HL-60 (cell line): ENCODE results near the gene C19orf81.

Source experiments
- GABPA ChIP-seq: IDR thresholded peaks from 2 replicates; pipeline ENCODE4 v1.6.1; 2012; ENCODE audit warnings: low read depth
- POLR2AphosphoS5 ChIP-seq: IDR thresholded peaks from 2 replicates; pipeline ENCODE4 v1.6.1; 2012; ENCODE audit warnings: low read depth
- SPI1 ChIP-seq: IDR thresholded peaks from 2 replicates; pipeline ENCODE4 v1.6.1; 2012; ENCODE audit warnings: low read depth, mild to moderate bottlenecking, borderline replicate concordance
- TF ChIP-seq, protein P1 (sequence below): IDR thresholded peaks from one replicate; pipeline ENCODE4 v1.5.1; 2011; ENCODE audit warnings: low read length, control low read depth, inconsistent platforms; ENCODE audit not compliant: insufficient read depth
- TF ChIP-seq, protein P2 (sequence below): IDR thresholded peaks from 2 replicates; pipeline ENCODE4 v1.6.1; 2012; ENCODE audit warnings: low read depth; ENCODE audit not compliant: insufficient replicate concordance

DNA sequence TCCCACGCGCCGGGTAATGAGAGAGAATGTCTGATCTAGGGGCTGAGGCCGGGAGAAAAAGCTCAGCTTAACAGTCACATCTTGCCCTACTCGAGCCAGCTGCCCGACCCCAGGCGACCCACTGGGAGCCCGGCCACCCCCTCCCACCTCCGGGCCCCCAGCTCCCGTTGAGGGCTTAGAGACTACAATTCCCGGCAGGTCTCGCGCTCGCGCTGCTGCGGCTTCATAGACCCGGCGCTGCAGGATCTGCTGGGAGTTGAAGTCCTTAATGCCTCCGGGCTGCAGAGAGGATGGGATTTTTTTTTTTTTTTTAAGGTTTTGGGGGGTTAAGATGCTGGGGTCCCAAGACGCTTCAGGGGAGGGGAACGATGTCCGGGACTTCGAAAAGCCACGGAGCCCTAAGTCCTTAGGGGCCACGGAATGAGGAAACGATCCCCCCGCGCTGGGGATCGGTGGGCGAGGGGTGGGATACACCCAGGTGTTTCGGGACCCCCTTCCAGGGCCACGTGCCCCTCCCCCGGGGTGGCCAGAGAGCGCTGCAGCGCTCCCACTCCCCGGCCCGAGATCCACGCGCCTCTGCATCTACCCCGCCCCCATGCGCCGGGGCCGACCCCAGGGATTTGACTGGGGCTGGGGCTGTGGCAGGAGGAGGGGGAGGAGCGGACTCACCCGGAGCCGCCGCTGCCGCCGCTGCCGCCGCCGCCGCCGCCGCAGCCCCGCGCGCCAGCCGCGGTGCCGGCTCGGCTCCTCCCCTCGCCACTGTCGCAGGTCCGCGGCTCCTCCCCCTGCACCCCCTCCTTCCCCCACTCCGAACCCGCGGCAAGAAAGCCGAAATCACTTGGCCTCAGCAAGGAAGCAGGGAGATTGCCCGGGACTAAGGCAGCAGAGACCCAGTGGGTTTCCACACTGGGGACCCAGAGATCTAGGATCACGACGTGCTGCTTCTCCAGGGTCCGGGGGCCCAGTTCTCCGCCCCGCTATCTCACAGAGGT, 9.8 kb upstream of the C19orf81 start, which contains the start of gene SYT3:
- TF ChIP-seq, protein P1, sequence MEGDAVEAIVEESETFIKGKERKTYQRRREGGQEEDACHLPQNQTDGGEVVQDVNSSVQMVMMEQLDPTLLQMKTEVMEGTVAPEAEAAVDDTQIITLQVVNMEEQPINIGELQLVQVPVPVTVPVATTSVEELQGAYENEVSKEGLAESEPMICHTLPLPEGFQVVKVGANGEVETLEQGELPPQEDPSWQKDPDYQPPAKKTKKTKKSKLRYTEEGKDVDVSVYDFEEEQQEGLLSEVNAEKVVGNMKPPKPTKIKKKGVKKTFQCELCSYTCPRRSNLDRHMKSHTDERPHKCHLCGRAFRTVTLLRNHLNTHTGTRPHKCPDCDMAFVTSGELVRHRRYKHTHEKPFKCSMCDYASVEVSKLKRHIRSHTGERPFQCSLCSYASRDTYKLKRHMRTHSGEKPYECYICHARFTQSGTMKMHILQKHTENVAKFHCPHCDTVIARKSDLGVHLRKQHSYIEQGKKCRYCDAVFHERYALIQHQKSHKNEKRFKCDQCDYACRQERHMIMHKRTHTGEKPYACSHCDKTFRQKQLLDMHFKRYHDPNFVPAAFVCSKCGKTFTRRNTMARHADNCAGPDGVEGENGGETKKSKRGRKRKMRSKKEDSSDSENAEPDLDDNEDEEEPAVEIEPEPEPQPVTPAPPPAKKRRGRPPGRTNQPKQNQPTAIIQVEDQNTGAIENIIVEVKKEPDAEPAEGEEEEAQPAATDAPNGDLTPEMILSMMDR, result no peak
- TF ChIP-seq POLR2AphosphoS5 (no peak), GABPA (no peak), SPI1 (no peak)
- TF ChIP-seq, protein P2, sequence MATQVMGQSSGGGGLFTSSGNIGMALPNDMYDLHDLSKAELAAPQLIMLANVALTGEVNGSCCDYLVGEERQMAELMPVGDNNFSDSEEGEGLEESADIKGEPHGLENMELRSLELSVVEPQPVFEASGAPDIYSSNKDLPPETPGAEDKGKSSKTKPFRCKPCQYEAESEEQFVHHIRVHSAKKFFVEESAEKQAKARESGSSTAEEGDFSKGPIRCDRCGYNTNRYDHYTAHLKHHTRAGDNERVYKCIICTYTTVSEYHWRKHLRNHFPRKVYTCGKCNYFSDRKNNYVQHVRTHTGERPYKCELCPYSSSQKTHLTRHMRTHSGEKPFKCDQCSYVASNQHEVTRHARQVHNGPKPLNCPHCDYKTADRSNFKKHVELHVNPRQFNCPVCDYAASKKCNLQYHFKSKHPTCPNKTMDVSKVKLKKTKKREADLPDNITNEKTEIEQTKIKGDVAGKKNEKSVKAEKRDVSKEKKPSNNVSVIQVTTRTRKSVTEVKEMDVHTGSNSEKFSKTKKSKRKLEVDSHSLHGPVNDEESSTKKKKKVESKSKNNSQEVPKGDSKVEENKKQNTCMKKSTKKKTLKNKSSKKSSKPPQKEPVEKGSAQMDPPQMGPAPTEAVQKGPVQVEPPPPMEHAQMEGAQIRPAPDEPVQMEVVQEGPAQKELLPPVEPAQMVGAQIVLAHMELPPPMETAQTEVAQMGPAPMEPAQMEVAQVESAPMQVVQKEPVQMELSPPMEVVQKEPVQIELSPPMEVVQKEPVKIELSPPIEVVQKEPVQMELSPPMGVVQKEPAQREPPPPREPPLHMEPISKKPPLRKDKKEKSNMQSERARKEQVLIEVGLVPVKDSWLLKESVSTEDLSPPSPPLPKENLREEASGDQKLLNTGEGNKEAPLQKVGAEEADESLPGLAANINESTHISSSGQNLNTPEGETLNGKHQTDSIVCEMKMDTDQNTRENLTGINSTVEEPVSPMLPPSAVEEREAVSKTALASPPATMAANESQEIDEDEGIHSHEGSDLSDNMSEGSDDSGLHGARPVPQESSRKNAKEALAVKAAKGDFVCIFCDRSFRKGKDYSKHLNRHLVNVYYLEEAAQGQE, result no peak
